HG03342 (cell line): ENCODE data around the gene RSPRY1.

Source experiments
- ATAC-seq: cut with Tn5 transposase; IDR thresholded peaks from one replicate; pipeline ENCODE4 v1.9.1; 2021; ENCODE audit warnings: mild to moderate bottlenecking, moderate library complexity; ENCODE audit not compliant: unreplicated experiment

Gene RSPRY1

DNA sequence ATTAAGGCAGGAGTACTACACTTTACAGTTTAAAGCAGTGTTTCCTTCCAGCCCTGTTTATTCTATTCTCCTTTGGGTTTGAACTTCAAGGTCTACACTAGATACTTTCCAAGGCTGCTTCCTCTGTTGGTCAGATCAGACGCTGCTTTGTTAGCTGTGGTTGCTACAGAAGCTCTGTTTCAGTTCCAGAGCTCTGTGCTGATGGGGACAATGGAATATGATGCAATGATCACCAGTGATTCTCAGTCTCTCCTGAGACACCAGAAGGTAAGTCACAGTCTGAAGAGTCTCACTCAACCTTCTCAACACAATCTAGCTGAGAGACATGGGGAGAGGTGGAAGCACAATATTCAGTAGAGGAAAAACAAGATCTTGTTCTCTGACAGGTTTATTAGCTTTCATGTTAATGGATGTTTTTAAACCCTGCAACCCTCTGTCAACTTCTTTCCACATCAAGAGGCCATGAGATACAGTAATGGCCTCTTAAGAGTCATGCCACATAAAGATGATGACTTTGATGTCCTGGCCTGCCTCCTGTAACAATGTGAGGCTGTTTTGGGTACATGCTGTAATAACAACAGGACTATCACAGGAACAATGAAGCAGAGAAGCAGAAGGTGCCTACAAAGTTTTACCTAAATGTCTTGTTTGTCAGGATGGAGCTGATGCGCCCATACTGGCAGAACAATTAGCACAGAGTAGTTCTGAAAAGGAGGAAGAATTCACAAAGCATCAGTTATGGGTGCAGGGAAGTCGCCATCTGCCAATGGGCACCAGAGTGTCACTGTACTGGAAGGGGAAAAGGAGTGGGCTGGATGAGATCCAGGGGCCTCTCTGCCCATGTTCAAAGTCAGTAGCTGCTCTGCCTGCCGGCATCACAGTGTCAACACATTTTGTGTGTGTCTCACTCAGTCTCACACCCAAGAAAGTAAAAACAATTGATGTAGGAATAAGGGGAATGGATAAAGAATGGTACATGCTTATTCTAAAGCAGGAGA, 33.7 kb upstream of the RSPRY1 start:
- ATAC-seq, result no peak

- no peak for ATAC-seq
Measured at GRCh38 chr16:57153841-57154240, 32.3 kb upstream of the RSPRY1 start.

- no peak for ATAC-seq
Measured at GRCh38 chr16:57155702-57156350, 30.3 kb upstream of the RSPRY1 start.

DNA sequence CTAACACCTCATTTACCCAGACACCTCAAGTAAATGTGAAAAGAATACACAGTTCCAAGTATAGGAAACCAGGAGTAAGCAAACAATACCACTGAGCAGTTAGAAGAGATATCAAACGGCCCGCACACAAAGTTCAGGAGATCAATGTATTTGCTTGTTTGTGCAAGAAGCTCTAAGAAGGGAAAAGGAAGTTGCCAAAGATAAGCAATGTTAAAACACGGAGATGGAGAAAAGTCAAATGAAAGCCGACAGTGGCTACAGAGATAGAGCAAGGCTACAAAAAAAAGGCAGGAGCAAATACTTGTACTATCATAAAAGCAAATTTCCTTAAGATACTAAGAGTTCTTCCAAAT, 29.8 kb upstream of the RSPRY1 start:
- no peak for ATAC-seq

DNA sequence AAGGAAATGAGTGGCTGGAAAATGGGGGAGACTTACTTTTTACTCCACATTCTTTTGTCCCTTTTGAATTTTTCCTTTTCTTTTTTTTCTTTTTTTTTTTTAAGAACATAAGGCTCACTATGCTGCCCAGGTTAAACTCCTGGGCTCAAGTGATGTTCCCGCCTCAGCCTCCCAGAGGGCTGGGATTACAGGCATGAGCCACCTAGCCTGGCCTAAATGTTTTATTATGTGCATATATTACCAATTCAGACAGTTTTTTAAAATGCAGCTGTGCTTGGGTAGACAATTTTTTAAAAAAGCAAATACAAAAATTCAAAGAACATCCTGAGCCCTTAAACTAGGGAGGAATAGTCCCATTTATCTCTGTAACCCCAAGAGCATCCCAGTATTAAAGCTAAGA, 28.6 kb upstream of the RSPRY1 start:
- ATAC-seq, result no peak

- no peak for ATAC-seq
Measured at GRCh38 chr16:57159447-57159846, 26.7 kb upstream of the RSPRY1 start.

DNA sequence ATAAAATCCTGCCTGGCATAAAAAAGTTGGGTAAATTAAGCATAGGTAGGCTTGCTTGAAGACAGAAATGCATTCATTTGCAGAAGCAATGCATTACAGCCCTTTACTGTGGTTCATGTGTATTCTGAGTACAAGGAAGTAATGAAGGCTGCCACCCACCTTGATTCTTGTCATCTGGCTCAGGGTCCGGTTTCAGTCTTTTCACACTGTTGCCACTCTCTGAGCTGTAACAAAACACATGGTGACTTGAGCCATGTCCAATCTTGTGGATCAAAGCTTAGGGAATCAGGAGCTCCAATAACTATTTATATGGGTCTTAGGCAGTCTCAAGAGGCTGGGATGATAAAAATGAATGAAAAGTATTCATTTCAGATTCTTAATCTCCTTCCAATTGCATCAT, 22.3 kb upstream of the RSPRY1 start:
- no peak for ATAC-seq

GRCh38 chr16:57165483-57165882, 20.6 kb upstream of the RSPRY1 start:
- no peak for ATAC-seq

GRCh38 chr16:57165938-57166337, 20.2 kb upstream of the RSPRY1 start:
- ATAC-seq, result no peak

DNA sequence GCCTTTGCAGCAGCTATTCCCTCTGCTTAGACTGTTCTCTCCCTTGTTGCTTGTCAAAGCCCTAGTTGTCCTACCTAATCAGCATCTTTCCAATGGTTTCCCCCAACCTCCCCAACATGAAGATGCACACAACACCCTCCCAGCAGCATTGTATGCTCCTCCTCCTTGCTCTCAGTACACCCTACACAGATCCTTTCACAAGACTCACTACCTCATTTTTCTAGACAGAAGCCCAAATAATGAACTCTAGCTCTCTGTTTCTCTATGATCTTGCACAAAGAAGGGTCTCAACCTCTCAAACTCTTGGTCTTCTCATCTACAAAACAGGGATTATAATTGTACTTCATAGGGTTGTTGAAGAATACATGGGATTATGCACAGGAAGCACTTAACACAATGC, 19.7 kb upstream of the RSPRY1 start:
- ATAC-seq, result no peak

DNA sequence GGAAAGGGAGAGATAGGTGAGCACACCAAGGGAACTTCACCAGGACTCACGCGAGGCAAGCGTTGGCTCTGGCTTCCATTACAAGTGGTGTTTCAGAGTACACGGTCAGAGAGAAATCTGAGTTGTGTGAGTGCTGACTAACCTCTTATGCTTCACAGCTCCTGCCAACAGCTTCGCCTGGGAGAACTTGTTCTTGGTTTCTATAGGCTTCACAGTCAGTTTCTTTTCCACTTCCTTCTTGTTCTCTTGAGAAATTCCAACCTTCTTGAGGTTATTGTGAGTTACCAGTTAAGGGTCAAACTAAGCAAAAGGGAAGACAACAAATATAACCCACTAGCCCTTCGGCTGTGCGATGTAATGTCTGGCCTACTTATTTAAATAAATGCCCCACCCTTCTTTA, 19.2 kb upstream of the RSPRY1 start:
- ATAC-seq, result peak; percentile 47

GRCh38 chr16:57167538-57167937, 18.6 kb upstream of the RSPRY1 start:
- ATAC-seq, result no peak

DNA sequence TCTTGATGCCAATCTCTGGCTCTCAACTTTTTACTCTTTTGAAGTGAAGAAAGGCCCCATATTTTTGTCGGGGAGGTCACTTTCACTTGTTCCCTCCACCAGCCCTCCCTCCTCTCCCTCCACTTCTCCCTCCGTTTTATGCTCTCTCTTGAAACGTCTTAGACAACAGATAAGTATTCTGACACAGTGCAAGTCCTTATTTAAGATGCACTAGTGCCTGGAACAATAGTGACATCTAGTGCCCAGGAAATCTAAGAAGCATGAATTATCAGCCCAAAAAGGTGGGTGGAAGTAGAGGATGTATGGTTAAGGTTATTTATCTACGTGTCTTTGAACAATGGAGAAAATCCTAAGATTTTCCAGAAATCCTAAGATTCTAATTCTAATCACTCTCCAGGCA, 18.2 kb upstream of the RSPRY1 start:
- no peak for ATAC-seq

DNA sequence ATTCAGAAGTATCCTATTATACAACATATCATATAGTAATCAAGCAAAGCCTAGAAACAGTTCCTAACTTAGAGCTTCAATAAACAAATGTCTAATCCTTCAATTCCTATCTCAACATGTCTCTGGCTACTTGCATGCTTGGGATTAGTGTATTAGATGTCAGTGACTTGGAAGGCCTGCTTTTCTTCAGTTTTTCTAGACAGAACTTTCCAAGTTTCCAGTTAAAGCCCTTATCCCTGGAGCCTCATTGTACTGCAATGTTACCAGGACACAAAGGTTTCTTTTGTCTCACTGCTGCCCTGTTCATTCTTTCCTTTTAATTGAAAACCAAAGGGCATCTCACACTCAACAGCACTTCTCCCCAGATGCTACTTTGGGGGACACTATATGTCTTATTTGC, 16.8 kb upstream of the RSPRY1 start:
- ATAC-seq, result no peak

- no peak for ATAC-seq
Measured at GRCh38 chr16:57172721-57173290, 13.3 kb upstream of the RSPRY1 start.

- no peak for ATAC-seq
Measured at GRCh38 chr16:57175896-57176295, 10.2 kb upstream of the RSPRY1 start.

- no peak for ATAC-seq
Measured at GRCh38 chr16:57178196-57178595, 7.9 kb upstream of the RSPRY1 start.

DNA sequence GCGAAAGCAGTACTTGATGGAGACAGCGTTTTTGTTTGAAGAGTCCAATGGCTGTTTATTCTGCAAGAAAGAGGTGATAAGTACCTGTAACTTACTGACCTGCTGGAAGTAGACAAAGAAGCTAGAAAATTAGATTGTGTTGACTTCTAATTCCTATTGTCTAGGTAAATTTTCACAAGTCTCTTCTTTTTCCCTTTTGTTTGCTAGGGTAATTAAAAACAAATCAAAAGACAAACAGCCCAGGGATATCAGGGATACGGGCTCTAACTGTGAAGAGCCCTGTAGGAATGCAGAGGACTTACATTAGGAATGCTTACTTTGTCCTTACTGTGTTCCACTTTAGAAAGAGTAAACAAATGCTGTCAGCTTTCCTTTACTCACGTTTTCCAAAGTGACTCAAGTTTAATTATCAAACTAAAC, 7.3 kb upstream of the RSPRY1 start:
- ATAC-seq, result no peak

- no peak for ATAC-seq
Measured at GRCh38 chr16:57179215-57179828, 6.8 kb upstream of the RSPRY1 start.

DNA sequence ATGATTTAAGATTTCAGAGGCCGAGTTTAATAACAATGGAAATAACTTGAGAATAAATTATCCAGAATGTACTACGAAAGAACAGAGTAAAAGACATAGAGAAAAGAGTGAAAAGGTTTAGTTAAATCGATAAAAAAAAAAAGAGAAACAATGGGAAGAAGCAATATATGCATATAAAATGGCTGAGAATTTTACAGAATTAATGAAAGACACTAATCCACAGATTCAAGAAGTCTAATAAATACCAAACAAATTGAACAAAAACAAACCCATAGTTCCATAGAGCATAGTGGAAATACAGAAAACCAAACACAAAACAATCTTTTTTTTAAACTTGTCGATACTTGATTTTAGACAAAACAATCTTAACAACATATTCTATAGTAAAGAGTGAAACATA, 2.0 kb upstream of the RSPRY1 start:
- no peak for ATAC-seq

- ATAC-seq, result no peak
Measured at GRCh38 chr16:57184887-57185445, 1.2 kb upstream of the RSPRY1 start.
